ENCODE measurements around the gene NELL2. TPM values are rescaled to one million over a fixed set of nuclear protein-coding genes. Genes with fewer than 3 reads are reported as not detected.

Gene NELL2
- total RNA-seq, 2 donors from 2014 or later, result 5.1 to 6.9 TPM

DNA sequence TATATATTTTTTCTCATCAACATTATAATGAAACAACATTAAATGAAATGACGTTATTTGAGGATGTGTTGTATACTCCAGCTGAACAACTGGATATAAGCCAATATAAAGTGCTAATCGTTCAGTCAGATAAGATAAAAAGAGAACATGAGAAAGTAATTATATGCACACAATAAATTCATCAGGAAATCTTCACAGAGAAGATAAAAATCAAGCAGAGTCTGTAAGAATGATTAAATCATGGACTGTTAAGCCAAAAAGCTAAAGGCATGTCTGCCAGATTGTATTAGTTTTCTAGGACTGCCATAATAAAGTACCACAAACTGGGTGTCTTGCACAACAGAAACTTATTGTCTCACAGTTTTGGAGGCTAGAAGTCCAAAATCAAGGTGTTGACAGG lies 178.6 kb downstream of the NELL2 start:
- TF ChIP-seq, protein P1, sequence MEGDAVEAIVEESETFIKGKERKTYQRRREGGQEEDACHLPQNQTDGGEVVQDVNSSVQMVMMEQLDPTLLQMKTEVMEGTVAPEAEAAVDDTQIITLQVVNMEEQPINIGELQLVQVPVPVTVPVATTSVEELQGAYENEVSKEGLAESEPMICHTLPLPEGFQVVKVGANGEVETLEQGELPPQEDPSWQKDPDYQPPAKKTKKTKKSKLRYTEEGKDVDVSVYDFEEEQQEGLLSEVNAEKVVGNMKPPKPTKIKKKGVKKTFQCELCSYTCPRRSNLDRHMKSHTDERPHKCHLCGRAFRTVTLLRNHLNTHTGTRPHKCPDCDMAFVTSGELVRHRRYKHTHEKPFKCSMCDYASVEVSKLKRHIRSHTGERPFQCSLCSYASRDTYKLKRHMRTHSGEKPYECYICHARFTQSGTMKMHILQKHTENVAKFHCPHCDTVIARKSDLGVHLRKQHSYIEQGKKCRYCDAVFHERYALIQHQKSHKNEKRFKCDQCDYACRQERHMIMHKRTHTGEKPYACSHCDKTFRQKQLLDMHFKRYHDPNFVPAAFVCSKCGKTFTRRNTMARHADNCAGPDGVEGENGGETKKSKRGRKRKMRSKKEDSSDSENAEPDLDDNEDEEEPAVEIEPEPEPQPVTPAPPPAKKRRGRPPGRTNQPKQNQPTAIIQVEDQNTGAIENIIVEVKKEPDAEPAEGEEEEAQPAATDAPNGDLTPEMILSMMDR (conservative IDR thresholded peaks at IDR 0.05), result no peak
- H3K36me3 ChIP-seq (ENCODE audit: control insufficient read depth, insufficient read depth, low read length), result no peaks in the 10 kb centered on the region
- H3K9me3 Mint-ChIP-seq, result no peaks in the 10 kb centered on the region
- no peak overlapping the region for H3K27ac ChIP-seq (ENCODE audit: low read depth, low read length)
- H3K27me3 ChIP-seq (ENCODE audit: control insufficient read depth, insufficient read depth, low read length, poor library complexity, severe bottlenecking), result no peaks in the 10 kb centered on the region
- H3K27me3 Mint-ChIP-seq (ENCODE audit: insufficient read depth), result no peaks in the 10 kb centered on the region
- no peaks in the 10 kb centered on the region for H3K9me3 ChIP-seq (ENCODE audit: control insufficient read depth, low read length)
- no peaks in the 10 kb centered on the region for H3K4me1 ChIP-seq (ENCODE audit: control insufficient read depth, insufficient read depth, low read length)
- H3K4me3 Mint-ChIP-seq, result no peak overlapping the region
- H3K9ac ChIP-seq (ENCODE audit: extremely low read depth, low read length, poor library complexity, severe bottlenecking), result no peak overlapping the region
- H3K27ac Mint-ChIP-seq, result no peak overlapping the region
- H3K4me1 Mint-ChIP-seq, result no peaks in the 10 kb centered on the region
- DNase-seq, result no peak
- no peaks in the 10 kb centered on the region for H3K36me3 Mint-ChIP-seq (ENCODE audit: low read depth)
- WGBS, 2 experiments (ENCODE audit: insufficient coverage in 1 of 2, insufficient read length in 1 of 2), result 88% methylated on average over 2 of the region's 2 CpGs; no CpG with 5 or more reads in 1 of the 2 experiments
- no peak overlapping the region for H3K4me3 ChIP-seq (ENCODE audit: low read length)

- no peak for DNase-seq
- TF ChIP-seq, protein P1 (conservative IDR thresholded peaks at IDR 0.05), result no peak
- H3K4me1 Mint-ChIP-seq, result no peaks in the 10 kb centered on the region
Measured at GRCh38 chr12:44696542-44696941, 179.6 kb downstream of the NELL2 start.

DNA sequence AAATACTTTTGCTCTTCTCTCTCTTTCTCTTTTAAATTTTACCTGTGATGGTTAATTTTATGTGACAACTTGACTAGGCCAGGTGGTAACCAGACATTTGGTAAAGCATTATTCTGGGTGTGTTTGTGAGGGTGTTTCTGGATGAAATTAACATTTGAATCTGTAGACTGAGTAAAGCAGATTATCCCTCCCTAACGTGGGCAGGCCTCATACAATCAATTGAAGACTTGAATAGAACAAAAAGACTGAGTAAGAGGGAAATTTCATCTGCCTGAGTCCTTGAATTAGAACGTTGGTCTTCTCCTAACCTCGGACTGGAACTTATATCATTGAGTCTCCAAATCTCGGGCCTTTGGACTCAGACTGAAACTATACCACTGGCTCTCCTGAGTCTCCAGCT lies 182.1 kb downstream of the NELL2 start:
- Mint-ChIP-seq H3K36me3 (ENCODE audit: low read depth) (no peaks in the 10 kb centered on the region), H3K27me3 (ENCODE audit: insufficient read depth) (no peaks in the 10 kb centered on the region), H3K27ac (no peak overlapping the region), H3K4me1 (no peaks in the 10 kb centered on the region), H3K4me3 (no peak overlapping the region), H3K9me3 (no peaks in the 10 kb centered on the region)
- TF ChIP-seq, protein P1 (conservative IDR thresholded peaks at IDR 0.05), result no peak
- no peak for DNase-seq
- no peaks in the 10 kb centered on the region for H3K36me3 ChIP-seq (ENCODE audit: control insufficient read depth, insufficient read depth, low read length)
- no peaks in the 10 kb centered on the region for H3K4me1 ChIP-seq (ENCODE audit: control insufficient read depth, insufficient read depth, low read length)
- no peaks in the 10 kb centered on the region for H3K9me3 ChIP-seq (ENCODE audit: control insufficient read depth, low read length)
- no peak overlapping the region for H3K9ac ChIP-seq (ENCODE audit: extremely low read depth, low read length, poor library complexity, severe bottlenecking)
- H3K27ac ChIP-seq (ENCODE audit: low read depth, low read length), result no peak overlapping the region
- 78 to 85% methylated on average over 2 to 4 of the region's 4 CpGs for WGBS, 2 experiments (ENCODE audit: insufficient coverage in 1 of 2, insufficient read length in 1 of 2)
- H3K27me3 ChIP-seq (ENCODE audit: control insufficient read depth, insufficient read depth, low read length, poor library complexity, severe bottlenecking), result no peaks in the 10 kb centered on the region
- no peak overlapping the region for H3K4me3 ChIP-seq (ENCODE audit: low read length)

More at GRCh38 chr12:44696542-44696941, 179.6 kb downstream of the NELL2 start:
- Histone ChIP-seq H3K27ac (ENCODE audit: low read depth, low read length) (no peak overlapping the region), H3K4me1 (ENCODE audit: control insufficient read depth, insufficient read depth, low read length) (no peaks in the 10 kb centered on the region), H3K27me3 (ENCODE audit: control insufficient read depth, insufficient read depth, low read length, poor library complexity, severe bottlenecking) (no peaks in the 10 kb centered on the region), H3K36me3 (ENCODE audit: control insufficient read depth, insufficient read depth, low read length) (no peaks in the 10 kb centered on the region), H3K4me3 (ENCODE audit: low read length) (no peak overlapping the region), H3K9me3 (ENCODE audit: control insufficient read depth, low read length) (no peaks in the 10 kb centered on the region), H3K9ac (ENCODE audit: extremely low read depth, low read length, poor library complexity, severe bottlenecking) (no peak overlapping the region)
- Mint-ChIP-seq H3K9me3 (no peaks in the 10 kb centered on the region), H3K27ac (no peak overlapping the region), H3K36me3 (ENCODE audit: low read depth) (no peaks in the 10 kb centered on the region), H3K4me3 (no peak overlapping the region), H3K27me3 (ENCODE audit: insufficient read depth) (no peaks in the 10 kb centered on the region)

Data from endodermal cell (in vitro differentiated cells).